Neutrophil (primary cell): ENCODE measurements around the gene ANKRD26.

Experiments used
- H3K27ac ChIP-seq: fragments of 200-600 bp; sonication (generic); 2 replicates; pipeline ENCODE4 v1.5.1; 2016; ENCODE audit warnings: mild to moderate bottlenecking, moderate library complexity
- H3K27me3 ChIP-seq: fragments of 200-600 bp; sonication (generic); 2 replicates; pipeline ENCODE4 v1.6.0; 2016; ENCODE audit warnings: mild to moderate bottlenecking
- H3K36me3 ChIP-seq: fragments of 200-600 bp; sonication (generic); 2 replicates; pipeline ENCODE4 v1.5.1; 2017
- H3K4me1 ChIP-seq, 2 experiments: fragments of 200-600 bp in 1 of 2; sonication (generic) in 1 of 2; 1 replicate in 1 of 2; 2 replicates in 1 of 2; pipeline versions ENCODE4 v1.5.1 to v1.6.1; 2013 to 2016; ENCODE audit warnings: low read depth in 1 of 2, low read length in 1 of 2, mild to moderate bottlenecking in 1 of 2, moderate library complexity in 1 of 2; ENCODE audit not compliant: control insufficient read depth in 1 of 2, insufficient read depth in 1 of 2
- H3K4me3 ChIP-seq, 2 experiments: fragments of 200-600 bp in 1 of 2; sonication (generic) in 1 of 2; 1 replicate in 1 of 2; 2 replicates in 1 of 2; pipeline ENCODE4 v1.5.1; 2013 to 2016; ENCODE audit warnings: low read depth in 1 of 2, low read length in 1 of 2, mild to moderate bottlenecking in 1 of 2, moderate library complexity in 1 of 2
- H3K9me3 ChIP-seq: fragments of 200-600 bp; sonication (generic); 2 replicates; pipeline ENCODE4 v1.5.1; 2016
- CTCF ChIP-seq: fragments of 200-600 bp; sonication (generic); IDR thresholded peaks from 2 replicates; pipeline ENCODE4 v1.5.1; 2016; ENCODE audit warnings: antibody characterized with exemption

Gene ANKRD26

GRCh38 chr10:27019827-27020226, 80.5 kb downstream of the ANKRD26 start:
- no peaks in the 10 kb centered on the region for H3K4me1 ChIP-seq
- no peaks in the 10 kb centered on the region for H3K9me3 ChIP-seq
- no peaks in the 10 kb centered on the region for H3K27me3 ChIP-seq
- H3K36me3 ChIP-seq = no peaks in the 10 kb centered on the region
- H3K27ac ChIP-seq = no peak overlapping the region
- no peak for TF ChIP-seq CTCF
- no peak overlapping the region for H3K4me3 ChIP-seq

DNA sequence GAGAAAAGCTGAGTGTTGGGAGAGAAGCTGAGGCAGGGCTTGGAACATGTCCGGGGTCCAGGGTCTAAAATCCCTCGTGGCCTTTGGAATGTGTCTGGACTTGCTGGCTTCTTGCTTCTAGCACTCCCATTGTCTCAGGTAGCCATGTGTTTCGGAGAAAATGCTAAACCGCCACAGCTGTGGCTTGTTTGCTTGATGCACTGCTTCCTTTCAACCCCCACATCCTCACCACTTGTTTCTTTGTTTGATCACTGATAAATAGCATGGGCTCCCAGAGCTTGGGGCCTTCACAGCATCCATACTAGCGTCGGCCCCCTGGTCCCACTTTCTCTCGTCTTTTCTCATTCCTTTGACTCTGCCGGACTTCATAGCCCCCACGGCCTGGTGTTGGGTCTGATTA, 102.7 kb downstream of the ANKRD26 start:
- H3K4me1 ChIP-seq = no peaks in the 10 kb centered on the region
- H3K27ac ChIP-seq = no peak overlapping the region
- no peak for TF ChIP-seq CTCF
- H3K27me3 ChIP-seq = no peaks in the 10 kb centered on the region
- no peaks in the 10 kb centered on the region for H3K9me3 ChIP-seq
- H3K36me3 ChIP-seq = no peaks in the 10 kb centered on the region
- no peak overlapping the region for H3K4me3 ChIP-seq

- no peak overlapping the region for H3K27ac ChIP-seq
- no peak for TF ChIP-seq CTCF
- no peaks in the 10 kb centered on the region for H3K4me1 ChIP-seq
- H3K36me3 ChIP-seq = no peaks in the 10 kb centered on the region
- H3K27me3 ChIP-seq = no peaks in the 10 kb centered on the region
- no peaks in the 10 kb centered on the region for H3K9me3 ChIP-seq
- no peak overlapping the region for H3K4me3 ChIP-seq
Observed at GRCh38 chr10:26994743-26995142, 105.6 kb downstream of the ANKRD26 start.

GRCh38 chr10:26987851-26988250, 112.4 kb downstream of the ANKRD26 start:
- no peaks in the 10 kb centered on the region for H3K36me3 ChIP-seq
- no peak for TF ChIP-seq CTCF
- no peaks in the 10 kb centered on the region for H3K9me3 ChIP-seq
- H3K27me3 ChIP-seq = no peaks in the 10 kb centered on the region
- H3K4me3 ChIP-seq = no peak overlapping the region
- no peaks in the 10 kb centered on the region for H3K4me1 ChIP-seq
- no peak overlapping the region for H3K27ac ChIP-seq

DNA sequence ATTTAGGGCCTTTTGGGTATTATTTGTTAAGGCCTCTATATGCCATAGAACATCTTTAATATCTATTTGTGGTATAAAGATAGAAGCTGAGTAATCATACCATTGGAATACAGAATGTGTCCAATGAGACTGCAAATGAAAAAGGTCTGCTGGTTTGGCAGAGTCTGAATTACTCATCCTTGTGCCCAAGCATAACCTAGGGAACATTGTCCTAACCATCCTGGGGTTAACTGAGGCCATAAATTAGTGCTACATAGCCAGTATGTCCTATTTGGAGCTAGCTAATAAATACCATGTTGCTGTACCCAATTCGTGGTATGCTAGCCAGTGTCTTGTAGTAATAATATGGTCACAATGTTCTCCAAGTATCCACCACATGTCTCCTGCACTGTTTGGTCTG, 117.1 kb downstream of the ANKRD26 start:
- no peak for TF ChIP-seq CTCF
- Histone ChIP-seq H3K27me3 (no peaks in the 10 kb centered on the region), H3K4me1 (no peaks in the 10 kb centered on the region), H3K4me3 (no peak overlapping the region), H3K36me3 (no peaks in the 10 kb centered on the region), H3K27ac (no peak overlapping the region), H3K9me3 (no peaks in the 10 kb centered on the region)

DNA sequence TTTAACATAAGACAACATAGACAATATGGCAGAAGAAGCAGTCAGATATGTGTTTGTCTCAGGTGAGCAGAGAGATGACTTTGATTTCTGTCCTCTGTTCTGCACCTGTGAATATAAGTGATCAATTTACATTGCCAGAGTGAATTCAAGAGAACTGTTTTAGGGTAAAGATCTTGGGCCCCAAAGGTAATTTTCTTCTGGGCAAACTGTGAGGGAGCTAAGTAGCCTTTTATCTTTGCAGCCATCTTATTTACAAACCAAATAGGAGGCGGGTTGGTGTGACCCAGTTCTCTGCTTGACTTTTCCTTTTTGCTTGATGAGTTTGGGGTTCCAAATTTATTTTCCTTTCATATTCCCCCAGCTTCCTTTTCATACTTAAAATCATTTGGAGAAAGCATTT, 118.2 kb downstream of the ANKRD26 start:
- no peak overlapping the region for H3K27ac ChIP-seq
- no peaks in the 10 kb centered on the region for H3K27me3 ChIP-seq
- TF ChIP-seq CTCF = no peak
- H3K4me1 ChIP-seq = no peaks in the 10 kb centered on the region
- H3K36me3 ChIP-seq = no peaks in the 10 kb centered on the region
- no peak overlapping the region for H3K4me3 ChIP-seq
- no peaks in the 10 kb centered on the region for H3K9me3 ChIP-seq
